Measurements from ENCODE around the gene PEAK1. TPM values are rescaled to one million over a fixed set of nuclear protein-coding genes. Genes with fewer than 3 reads are reported as not detected.

PEAK1 gene
- total RNA-seq, 1 donor from 2014 or later: 34.2 TPM

GRCh38 chr15:77373441-77373840, 46.5 kb downstream of the PEAK1 start:
- Mint-ChIP-seq H3K27me3 (no peaks in the 10 kb centered on the region), H3K9me3 (no peaks in the 10 kb centered on the region), H3K27ac (no peak overlapping the region), H3K36me3 (ENCODE audit: low read depth) (no peaks in the 10 kb centered on the region), H3K4me1 (peaks cover 25% of the 10 kb centered on the region), H3K4me3 (no peak overlapping the region)
- ChIA-PET POLR2A (no interaction called here), CTCF (no interaction called here)
- ATAC-seq (ENCODE audit: low read depth) (no peak), DNase-seq (no peak)
- intact Hi-C loops (cut with micrococcal nuclease): no loop called here
- TF ChIP-seq, protein P1, sequence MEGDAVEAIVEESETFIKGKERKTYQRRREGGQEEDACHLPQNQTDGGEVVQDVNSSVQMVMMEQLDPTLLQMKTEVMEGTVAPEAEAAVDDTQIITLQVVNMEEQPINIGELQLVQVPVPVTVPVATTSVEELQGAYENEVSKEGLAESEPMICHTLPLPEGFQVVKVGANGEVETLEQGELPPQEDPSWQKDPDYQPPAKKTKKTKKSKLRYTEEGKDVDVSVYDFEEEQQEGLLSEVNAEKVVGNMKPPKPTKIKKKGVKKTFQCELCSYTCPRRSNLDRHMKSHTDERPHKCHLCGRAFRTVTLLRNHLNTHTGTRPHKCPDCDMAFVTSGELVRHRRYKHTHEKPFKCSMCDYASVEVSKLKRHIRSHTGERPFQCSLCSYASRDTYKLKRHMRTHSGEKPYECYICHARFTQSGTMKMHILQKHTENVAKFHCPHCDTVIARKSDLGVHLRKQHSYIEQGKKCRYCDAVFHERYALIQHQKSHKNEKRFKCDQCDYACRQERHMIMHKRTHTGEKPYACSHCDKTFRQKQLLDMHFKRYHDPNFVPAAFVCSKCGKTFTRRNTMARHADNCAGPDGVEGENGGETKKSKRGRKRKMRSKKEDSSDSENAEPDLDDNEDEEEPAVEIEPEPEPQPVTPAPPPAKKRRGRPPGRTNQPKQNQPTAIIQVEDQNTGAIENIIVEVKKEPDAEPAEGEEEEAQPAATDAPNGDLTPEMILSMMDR (IDR thresholded peaks at IDR 0.05): no peak

DNA sequence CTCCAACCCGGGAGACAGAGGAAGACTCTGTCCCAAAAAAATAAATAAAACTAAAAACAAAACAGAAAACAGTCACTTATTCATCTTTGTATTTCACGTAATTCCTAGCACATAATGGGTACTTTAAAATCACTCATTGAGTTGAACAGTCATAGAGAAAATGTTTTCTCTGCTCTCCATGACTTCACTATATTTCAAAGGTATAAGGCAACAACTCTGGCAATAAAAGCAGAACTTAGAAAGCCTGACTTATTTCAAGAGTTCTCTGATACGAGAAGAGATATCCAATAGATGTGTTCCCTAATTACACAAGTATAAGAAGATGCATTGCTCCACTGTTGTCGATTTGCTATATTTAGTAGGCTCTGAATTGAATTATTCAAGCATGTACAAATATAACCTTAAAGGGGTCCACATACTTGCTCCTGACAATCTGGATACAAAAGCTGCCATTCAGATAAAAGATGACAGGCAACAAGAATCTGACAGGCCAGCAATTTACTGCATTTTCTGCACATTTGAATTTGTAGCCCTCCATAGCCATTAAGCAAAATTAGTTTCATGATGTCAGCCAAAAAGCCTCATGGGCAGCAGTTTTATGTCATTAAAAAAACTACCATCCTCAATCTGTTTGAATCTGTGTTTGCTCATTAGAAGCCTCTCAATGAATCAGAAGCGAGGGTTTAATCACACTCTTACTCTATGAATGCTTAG, 47.9 kb downstream of the PEAK1 start:
- ChIA-PET CTCF (no interaction called here), POLR2A (no interaction called here)
- ATAC-seq (ENCODE audit: low read depth) (peak; percentile 61), DNase-seq (no peak)
- intact Hi-C loops (cut with micrococcal nuclease): no loop called here
- Mint-ChIP-seq H3K4me1 (peaks cover 25% of the 10 kb centered on the region), H3K27me3 (no peaks in the 10 kb centered on the region), H3K4me3 (no peak overlapping the region), H3K27ac (peak overlapping the region; percentile 41), H3K36me3 (ENCODE audit: low read depth) (peaks cover 1% of the 10 kb centered on the region), H3K9me3 (no peaks in the 10 kb centered on the region)
- TF ChIP-seq, protein P1 (IDR thresholded peaks at IDR 0.05): no peak

- Mint-ChIP-seq H3K36me3 (ENCODE audit: low read depth) (peaks cover 4% of the 10 kb centered on the region), H3K27me3 (no peaks in the 10 kb centered on the region), H3K4me3 (no peak overlapping the region), H3K27ac (no peak overlapping the region), H3K9me3 (no peaks in the 10 kb centered on the region), H3K4me1 (peaks cover 21% of the 10 kb centered on the region)
- intact Hi-C loops (cut with micrococcal nuclease): no loop called here
- TF ChIP-seq, protein P1 (IDR thresholded peaks at IDR 0.05): no peak
- ChIA-PET CTCF (no interaction called here), POLR2A (interaction anchor here (0.5 kb wide), 1 partner anchor 719 kb away, joined by 5 read pairs; no protein-coding TSS in a partner anchor)
- DNase-seq (no peak), ATAC-seq (ENCODE audit: low read depth) (no peak)
These were observed 49.3 kb downstream of the PEAK1 start for GRCh38 chr15:77370580-77370979.

- DNase-seq: no peak
- CTCF ChIA-PET: no interaction called here
- H3K27ac Mint-ChIP-seq: no peak overlapping the region
- no peak overlapping the region for H3K4me3 Mint-ChIP-seq
- TF ChIP-seq, protein P1 (IDR thresholded peaks at IDR 0.05): no peak
- peaks cover 21% of the 10 kb centered on the region for H3K4me1 Mint-ChIP-seq
- no peaks in the 10 kb centered on the region for H3K27me3 Mint-ChIP-seq
- H3K36me3 Mint-ChIP-seq (ENCODE audit: low read depth): peaks cover 7% of the 10 kb centered on the region
- intact Hi-C loops (cut with micrococcal nuclease): no loop called here
- H3K9me3 Mint-ChIP-seq: no peaks in the 10 kb centered on the region
- POLR2A ChIA-PET: no interaction called here
- no peak for ATAC-seq (ENCODE audit: low read depth)
These were observed 50.7 kb downstream of the PEAK1 start for GRCh38 chr15:77369168-77369567.

DNA sequence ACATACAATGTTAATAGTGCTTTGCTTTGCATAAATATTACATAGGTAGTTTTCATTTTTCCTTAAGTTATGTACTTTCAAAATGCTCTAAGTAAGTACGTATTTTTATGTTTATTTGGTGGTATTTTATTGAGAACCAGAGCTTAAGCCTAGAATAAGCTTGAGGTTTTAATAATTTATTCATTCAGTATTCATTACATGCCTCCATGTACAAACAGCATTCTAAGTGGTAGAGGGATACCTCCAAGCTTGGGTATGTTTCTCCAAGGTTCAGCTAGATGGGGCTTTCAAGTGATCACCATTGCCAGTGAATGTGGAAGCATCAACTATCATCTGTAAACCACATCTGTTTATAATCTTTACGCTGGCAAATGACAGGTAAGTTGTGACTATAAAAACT, 52.3 kb downstream of the PEAK1 start:
- CTCF ChIA-PET: no interaction called here
- Mint-ChIP-seq H3K27ac (no peak overlapping the region), H3K4me1 (peaks cover 19% of the 10 kb centered on the region), H3K4me3 (no peak overlapping the region), H3K36me3 (ENCODE audit: low read depth) (peaks cover 17% of the 10 kb centered on the region), H3K27me3 (no peaks in the 10 kb centered on the region), H3K9me3 (peaks cover 2% of the 10 kb centered on the region)
- intact Hi-C loops (cut with micrococcal nuclease): no loop called here
- ATAC-seq (ENCODE audit: low read depth) (no peak), DNase-seq (no peak)
- POLR2A ChIA-PET: no interaction called here
- TF ChIP-seq, protein P1 (IDR thresholded peaks at IDR 0.05): no peak
